Activated effector memory CD4-positive, alpha-beta T cell treated with Interleukin-2 at 50 U/mL for 16 hours (primary cell): ENCODE results near the gene NR1I3.
A peak's percentile ranks its signal among the peaks of the same experiment; 100 is the strongest.
"Not testable (repeated sequence)": the region's sequence is repeated elsewhere in the genome, so short reads cannot be mapped to it uniquely, and the experiment has no call there.

Source experiments
- DNase-seq: peaks from one replicate; pipeline ENCODE4 v3.0.0-alpha.2; 2020

Gene NR1I3

DNA sequence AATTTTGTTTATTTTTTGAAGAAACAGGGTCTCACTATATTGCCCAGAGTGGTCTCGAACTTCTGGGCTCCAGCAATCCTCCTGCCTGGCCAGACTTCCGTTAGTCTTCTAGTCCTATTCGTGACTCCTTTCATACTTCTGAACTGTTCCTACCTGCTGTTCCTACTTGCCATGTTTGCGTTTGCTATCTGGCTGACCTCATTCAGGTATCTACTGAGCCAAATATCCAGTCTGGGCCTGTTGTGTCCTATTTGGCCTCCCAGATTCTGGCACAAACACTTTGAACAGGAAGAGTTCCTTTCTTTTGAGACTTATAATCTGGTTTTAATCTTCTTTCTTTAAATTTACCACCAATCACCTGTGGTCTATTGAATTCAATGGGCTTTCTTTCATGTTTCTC, 6.9 kb upstream of the NR1I3 start:
- DNase-seq = no peak

DNA sequence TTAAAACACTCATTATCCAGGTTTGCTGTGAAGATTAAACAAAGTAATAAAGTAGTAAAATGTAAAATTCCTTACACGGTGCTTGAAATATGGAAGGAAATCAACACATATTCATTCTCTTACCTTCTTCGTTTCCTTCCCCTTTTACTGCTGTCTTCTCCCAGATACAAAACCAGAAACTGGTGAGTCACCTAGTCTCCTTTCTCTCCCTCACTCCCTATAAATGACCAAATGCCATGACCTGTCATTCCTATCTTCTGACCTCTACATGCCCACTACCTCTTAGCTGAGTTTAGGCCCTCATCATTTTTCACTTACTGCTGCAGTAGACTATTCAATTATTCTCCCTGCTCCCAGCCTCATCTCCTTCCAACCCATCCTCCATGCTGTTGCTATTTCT, 4.3 kb upstream of the NR1I3 start:
- DNase-seq = no peak

DNA sequence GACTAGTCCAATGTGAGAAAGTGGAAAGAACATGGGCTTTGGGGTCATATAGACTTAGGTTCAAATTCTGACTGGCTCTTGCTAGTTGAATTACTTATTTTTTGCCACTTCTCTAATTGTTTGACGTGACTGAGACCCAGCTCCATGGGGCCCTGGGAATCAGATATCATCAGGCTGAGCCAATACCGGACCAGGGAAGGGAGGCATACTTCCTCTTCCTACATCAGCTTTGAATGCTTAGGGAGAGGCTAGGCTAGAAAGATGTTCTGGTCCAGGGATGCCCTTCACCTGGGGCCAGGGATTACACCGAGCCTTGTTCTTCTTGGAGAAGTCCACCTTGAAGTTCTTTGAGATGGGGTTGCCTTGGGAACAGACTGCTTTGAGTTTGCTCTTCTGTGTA, 3.7 kb upstream of the NR1I3 start:
- DNase-seq = no peak

DNA sequence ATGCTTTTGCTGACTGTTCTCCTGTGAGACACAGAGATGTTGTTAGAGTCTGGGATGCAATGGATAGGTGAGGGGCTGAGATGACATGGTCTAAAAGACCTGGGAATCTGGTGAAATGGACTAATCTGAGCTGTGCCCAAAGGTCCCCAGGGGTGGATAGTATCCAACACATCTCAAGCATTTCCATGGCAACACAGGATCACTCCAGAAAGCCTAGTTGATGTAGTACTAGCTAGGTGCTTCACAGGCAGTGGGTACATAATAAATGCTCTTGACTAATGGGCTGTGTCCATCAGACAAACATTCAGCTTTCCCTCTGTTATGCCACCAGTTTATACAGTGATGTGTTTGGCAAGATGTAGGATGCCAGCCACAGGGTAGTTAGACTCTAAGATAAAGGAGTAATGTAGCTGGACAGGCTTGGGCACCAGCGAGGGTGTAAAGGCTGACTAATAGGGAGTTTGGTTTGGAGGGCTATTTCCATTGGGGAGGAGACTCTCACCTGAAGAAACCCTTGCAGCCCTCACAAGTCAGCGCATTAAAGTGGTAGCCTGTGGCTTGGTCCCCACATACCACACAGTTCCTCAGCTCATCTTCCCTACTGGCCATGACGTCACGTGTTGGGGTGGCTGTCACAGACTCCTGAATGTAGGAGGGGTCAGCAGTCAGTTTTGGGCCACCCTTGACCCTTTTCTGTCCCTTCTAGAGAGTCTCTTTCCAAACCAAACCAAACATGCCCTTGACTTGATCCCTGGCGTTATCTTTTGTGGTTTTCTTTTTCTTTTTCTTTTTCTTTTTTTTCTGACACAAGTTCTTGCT, 1.8 kb downstream of the NR1I3 start:
- no peak for DNase-seq

DNA sequence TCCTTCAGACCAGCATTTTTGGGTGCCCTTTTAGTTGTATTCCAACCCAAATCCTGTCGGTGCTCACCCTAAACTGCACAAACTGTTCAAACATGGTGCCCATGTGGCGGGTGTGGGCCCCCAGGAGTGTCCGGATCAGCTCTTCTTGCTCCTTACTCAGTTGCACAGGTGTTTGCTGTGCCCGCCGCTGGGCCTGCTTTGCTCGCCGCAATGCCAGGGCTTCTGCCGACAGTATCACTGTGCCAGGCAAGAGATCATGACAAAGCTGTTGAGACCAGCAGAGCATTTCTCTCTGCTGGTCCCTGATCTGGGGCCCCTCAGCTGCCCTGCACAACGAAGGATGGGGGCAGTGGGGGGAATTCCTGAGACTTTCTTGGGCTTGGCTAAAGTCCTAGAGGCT, 4.9 kb downstream of the NR1I3 start:
- DNase-seq = no peak

DNA sequence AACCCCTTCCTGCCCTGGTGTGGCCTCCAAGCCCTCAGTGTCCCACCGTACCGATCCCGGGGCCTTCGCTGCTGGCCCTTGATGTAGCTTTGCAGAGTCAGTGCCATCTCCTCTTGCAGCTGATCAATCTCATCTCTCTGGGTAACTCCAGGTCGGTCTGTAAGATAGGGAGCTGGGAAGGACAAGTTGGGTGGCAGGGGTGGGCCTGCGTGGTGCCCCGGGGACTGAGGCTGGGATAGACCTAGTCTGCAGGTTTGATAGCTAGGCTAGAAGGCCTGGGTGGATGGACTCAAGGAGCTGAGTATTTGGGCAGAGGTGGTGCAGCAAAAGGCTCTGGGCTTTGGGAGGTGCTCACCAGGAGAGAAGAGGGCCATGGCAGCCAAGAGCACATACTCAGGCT, 7.2 kb downstream of the NR1I3 start:
- no peak for DNase-seq

DNA sequence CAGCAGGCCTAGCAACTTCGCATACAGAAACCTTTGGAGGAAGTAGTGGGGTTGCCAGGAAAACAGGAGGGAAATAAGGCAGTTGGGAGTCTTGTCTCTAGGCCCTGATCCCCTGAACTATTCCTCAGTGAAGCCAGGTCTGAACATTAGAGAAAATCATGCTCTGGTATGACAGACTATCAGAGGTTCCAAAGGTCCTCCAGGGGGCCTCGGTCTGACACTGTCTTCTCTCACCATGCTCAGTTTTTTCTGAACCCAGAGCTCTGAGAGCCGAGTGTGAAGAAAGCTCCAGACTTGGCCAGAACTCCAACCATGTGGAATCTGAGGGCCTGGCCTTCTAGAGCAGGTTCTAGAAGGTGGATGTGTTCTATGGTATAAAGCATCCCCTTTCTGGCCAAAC, 8.1 kb downstream of the NR1I3 start:
- no peak for DNase-seq

DNA sequence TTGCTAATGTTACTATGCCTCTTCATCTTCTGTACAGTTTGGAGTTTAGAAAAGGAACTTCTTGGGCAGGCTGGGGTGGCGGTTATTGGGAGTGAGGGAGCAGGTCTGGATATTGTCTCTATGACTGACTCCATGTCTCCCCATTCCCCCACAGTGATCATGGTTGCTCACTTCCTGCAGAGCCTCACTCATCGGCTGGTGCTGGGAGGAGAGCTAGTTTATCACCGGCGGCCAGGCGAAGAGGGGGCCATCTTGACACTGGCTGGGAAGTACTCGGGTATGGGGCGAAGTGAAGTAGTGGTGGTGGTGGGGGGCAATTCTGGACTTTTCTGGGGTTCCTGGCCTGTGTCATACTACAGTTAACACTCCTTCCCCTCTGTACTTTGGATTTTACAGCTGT, 10.0 kb downstream of the NR1I3 start:
- no peak for DNase-seq

DNA sequence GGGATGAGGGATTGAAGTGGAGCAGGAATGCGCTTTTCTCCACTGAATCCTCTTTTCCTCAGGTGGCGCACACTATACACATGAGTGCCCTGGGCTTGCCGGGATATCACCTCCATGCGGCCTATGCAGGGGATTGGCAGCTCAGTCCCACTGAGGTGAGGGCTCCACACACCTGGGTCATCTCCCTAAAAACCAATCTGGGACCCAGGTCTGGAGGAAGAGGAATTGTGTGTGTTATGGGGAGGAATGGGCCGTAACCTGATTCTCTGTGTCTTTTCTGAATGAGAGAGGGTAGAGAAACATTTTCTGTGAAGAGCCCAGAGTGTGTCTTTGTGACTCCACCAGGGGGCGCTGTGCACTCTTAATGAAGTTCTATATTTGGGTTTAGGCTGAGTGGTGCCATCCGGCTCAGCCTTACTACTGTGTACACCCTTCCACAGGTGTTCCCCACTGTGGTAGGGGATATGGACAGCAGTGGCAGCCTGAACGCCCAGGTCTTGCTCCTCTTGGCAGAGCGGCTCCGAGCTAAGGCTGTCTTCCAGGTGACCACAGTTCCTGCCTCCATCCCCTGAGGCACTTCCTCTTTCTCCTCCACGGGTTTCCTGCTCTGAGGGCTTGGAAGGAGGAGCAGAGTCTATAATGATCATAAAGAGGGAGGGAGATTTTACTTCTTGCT, 10.7 kb downstream of the NR1I3 start:
- DNase-seq = peak; percentile 77

DNA sequence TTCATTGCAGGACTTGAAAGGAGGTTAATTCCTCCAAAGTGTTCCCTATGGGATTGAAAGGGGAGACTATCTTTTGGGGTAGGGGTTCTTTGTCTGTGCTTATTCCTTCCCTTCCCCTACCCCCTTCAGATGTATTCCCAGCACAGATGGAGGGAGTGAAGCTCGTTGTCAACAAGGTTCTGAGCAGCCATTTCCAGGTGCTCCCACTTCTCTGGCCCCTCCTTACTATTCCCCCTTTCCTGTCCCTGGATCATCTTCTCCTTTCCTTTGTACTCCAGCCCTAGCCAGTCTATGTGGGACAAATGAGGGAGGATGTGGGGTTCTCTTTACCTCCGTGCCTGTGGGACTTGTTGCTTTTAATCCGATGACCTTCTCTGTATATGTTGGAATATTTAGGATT, 11.2 kb downstream of the NR1I3 start:
- no peak for DNase-seq

DNA sequence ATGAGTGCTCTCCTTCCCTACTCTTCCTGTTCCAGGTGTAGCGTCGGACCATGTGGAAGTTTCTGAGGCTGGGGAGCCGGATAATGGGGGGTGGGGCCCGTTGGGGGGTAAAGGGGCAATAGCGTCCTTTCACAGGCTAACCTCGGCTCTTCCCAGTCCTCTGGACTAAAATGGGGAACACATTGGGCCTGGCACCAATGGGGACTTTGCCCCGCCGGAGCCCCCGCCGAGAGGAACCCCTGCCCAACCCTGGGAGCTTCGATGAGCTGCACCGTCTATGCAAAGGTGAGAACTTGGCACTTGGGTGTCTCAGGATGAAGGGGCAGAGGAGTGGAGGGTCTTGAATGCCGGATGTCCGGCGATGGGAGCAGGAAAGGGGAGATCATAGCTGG, 11.7 kb downstream of the NR1I3 start:
- no peak for DNase-seq

DNA sequence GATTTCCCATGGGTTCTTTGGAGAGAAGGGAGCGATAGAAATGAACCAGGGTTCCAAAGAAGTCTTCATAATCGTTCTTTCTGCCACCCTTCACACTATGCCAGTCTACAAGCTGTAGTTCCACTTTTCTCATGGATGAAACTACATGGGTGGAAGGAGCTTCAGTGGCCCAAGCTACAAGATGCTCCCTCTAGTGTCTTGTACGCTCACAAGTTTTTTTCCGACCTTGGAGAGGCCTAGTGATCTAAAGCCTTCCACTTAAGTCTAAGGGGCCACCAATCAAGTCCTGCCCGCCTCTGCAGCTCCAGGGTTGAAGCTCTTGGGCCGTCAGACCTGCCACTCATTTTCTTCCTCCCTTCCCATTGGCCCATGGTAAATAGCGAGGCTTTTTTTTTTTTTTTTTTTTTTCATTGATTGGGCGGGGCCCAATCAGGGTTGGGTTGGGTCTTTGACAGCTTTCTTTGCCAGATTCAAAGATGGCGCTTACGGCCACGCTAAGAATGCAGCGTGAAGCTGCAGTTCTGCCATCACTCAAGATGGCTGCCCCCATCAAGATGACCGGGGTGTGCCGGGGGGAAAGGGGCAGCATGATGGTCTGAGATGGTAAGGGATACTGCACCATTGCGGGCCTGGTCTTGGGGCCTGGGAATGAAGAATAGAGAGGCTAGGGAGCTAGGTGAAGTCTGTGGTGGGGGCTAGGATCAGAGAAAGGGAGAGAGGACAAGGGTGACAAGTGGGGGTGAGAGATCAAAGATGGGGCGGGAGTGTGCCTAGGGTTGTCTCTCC, 12.3 kb downstream of the NR1I3 start, which contains the start of gene TOMM40L:
Gene TOMM40L (plus strand): TSS at position 527 of the 786 bp plus-strand sequence. CDS start 430 bp downstream, outside the sequence.
- DNase-seq = peak; percentile 80

DNA sequence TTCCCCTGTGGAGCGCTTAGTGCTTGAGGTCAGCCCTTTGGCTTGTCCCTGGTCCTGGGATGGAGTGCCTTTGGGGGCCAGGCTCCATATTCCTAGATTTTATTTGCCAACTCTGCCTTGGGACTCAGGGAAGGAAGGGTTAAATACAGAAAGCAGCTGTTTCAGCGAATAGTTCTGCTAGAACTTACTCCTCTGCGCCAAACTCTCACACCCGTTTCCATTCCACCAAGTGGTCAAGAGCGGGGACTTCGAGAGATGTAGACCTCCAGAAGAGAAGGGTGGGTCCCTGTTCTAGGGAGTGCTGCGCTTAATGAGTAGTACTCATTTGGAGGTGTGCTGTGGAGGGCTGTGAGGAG, 12.8 kb downstream of the NR1I3 start:
- no peak for DNase-seq

DNA sequence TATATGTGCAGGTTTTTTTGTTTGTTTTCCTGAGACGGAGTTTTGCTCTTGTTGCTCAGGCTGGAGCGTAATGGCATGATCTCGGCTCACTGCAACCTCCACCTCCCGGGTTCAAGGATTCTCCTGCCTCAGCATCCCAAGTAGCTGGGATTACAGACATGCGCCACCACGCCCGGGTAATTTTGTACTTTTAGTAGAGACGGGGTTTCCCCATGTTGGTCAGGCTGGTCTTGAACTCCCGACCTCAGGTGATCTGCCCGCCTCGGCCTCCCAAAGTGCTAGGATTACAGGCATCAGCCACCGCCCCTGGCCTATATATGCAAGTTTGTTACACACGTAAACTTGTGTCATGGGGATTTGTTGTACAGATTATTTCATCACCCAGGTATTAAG, 13.3 kb downstream of the NR1I3 start:
- not testable (repeated sequence) for DNase-seq

DNA sequence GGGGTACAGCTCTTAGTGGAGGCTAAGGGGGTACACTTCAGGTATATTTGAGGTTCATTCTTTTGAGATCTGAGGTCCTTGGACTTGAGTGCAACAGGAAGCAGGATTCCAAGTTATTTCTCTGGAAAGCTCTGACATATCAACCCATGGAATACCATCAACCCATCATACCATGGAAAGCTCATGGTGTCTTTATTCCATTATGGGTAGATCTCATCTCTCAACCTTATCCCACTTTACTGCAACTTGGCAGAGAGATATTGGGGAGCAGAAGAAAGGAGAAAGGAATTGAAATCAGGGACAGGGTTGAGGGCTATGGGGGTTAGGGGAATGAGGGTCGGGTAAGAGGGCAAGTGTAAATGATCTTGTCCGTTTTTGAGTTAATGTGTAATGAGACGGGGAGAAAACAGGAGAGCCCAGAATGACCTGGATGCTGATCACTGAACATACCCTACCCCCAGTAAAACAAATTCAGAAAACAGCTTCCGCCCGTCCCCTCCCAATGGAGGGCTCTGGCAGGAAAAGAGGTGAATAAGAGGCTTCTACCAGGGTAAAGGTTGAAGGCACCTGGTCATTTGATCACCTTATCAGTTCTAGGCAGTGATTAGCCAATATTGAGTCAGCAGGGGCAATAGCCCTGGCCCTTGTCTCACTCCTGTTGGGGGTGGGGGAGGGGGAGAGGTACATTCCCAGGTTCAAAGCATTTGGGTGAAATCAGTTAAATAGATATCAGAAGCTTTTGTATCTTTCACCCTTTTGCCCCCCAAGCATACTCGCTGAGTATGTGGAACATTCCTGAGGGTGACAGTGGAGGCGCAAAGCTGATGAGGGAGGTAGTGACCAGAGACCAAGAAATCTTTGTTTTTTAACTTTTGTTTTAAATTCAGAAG, 14.0 kb downstream of the NR1I3 start:
- DNase-seq = no peak

DNA sequence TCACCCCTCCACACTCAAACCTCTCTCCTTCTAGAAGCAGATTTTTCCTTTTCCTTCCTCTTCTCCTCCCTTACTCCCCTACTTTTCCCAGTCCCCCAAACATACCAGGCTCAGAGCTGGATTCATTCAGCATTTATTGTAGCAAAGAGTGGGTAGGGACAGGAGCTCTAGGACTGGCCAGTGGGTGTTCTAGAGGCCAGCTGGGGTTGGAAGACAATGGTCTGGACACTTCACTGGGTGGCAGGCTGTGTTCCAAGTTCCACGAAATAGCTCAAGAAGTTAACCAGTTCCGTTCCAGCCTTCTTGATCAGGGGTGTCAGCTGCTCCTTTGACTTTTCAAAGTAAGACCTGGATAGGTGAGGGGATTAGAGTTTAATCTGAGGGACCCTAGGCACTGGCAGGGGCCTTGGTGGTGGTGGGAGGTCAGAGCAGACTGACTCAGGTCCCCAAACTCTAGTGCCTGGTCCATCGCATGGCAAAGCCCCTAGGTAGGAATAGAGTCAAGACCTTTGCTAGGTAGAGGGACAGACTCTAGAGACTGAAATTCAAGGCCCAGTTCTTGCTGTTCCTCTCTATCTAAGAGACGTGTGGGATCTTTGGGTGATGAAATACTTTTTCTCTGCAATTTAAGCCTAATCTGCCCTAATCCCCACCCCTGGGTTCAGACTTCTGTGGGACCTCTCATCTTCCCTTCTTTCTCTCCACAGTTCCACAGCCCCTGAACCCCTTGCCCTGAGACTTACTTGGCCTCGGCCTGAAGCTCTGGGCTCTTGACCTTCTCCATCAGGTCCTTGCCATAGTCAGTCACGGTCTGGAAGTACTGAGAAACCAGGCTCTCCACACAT, 15.6 kb downstream of the NR1I3 start:
- no peak for DNase-seq

DNA sequence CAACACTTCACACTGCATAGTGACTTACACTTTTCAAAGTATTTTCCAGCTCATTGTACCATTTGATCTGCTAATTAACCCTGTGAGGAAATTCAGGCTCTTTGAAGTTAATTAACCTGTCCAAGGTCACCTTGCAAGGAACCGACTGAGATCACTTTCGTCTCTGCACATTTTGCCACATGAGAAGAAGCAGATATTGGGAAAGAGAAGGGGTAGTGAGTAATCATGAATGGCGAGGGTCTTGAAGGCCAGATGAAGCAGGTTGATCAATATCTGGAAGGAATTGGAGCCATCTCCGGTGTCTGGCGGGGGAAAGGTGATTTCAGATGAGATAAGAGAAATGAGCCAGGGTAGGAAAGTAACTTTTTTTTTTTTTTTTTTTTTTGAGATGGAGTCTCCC, 18.0 kb downstream of the NR1I3 start:
- DNase-seq = no peak

DNA sequence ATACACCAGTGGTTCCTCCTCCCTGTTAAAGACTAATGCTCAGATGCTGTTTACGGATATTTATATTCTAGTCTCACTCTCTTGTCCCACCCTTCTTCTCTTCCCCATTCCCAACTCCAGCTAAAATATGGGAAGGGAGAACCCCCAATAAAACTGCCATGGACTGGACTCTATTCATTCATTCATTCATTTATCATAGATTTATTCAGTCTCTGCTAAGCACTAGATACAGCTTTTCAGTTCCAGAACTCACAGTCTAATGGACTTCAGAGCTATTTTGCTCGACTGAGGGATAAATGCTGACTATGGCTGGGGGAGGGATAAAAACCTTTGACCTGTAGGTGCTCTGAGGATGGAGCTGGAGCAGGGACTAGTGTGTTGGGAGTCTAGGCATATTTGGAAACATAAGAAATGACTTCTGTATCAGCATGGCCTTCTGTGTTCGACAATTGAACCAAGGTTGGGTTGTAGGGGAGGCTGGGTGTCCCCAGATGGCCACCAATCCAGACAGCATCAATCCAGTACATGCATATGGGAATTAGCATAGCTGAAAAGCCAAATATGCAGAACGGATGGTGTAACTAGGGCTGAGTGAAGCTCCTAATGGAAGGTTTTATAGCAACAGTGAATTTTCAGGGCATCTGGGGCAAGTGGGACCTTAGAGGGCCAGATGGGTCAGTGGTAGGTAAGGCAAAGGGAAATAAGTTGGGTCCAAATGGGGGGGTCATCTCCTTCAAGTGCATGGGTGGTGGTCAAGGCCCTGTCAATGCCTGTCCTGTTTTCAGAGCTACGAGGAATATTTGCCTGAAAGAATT, 18.7 kb downstream of the NR1I3 start:
- no peak for DNase-seq

DNA sequence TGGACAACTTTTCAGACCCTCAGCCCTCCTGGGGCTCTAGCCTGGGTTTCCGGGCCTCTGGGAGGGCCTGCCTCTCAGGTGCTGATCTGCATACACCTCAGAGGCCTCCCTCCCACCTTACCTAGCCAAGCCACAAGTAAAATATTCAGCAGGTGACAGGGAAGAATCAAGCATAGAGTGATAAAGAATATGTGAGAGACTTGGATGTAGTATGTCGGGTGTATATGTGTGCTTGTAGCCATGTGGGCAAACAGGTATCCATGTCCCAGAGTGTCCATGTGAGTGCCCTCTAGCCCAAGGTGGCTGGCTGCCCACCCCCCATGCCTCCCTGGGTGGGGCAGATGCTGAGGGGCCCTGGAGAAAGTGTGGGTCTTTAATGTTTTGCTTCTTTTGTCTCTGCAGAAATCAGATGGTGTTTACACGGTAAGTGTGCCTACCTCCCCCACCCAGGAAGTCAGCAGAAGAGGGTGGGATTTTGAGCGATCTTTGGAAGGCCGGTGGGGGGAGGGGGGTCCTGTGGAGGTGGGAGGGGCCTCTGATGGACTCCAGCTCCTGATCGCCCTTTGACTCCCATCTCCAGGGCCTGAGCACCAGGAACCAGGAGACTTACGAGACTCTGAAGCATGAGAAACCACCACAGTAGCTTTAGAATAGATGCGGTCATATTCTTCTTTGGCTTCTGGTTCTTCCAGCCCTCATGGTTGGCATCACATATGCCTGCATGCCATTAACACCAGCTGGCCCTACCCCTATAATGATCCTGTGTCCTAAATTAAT, 19.5 kb downstream of the NR1I3 start:
- no peak for DNase-seq

DNA sequence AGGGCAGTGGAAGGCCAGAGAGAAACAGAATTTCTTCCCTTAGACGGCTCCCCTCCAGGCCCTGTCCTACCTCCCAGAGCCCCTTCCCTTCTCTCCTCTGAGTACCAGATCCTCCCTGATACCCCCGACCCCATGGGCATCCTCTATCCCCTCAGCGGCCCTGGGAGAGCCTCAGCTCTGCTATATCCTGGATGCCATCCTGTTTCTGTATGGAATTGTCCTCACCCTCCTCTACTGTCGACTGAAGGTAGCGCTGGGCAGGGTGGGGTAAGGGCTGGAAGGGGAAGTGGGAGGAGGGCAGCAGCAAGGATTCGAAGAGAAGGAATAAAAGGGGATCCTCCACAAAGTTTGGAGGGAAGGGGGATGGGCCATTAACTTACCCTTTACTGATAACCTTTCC, 20.2 kb downstream of the NR1I3 start:
- DNase-seq = no peak
